ENCODE data around the gene FIBP. TPM values are rescaled to one million over a fixed set of nuclear protein-coding genes. Genes with fewer than 3 reads are reported as not detected.
A peak's percentile ranks its signal among the peaks of the same experiment; 100 is the strongest.

Gene FIBP
- total RNA-seq, 1 donor from 2014 or later = 67.4 TPM

DNA sequence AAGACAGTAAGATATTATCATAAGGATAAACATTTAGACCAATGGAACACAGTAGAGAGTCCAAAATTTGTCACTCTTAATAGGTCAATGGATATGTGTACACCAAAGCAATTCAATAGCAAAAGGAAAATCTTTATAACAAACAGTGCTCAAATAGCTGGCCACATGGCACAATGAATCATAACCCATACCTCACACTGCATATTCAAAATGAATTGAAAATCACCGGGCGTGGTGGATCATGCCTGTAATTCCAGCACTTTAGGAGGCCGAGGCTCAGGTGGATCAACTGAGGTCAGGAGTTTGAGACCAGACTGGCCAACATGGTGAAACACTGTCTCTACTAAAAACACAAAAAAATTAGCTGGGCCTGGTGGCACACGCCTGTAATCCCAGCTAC is 46.1 kb downstream of the FIBP start:
- H3K36me3 ChIP-seq (ENCODE audit: insufficient read depth, low read length) = no peaks in the 10 kb centered on the region
- H3K4me3 ChIP-seq (ENCODE audit: insufficient read depth, low read depth, low read length) = no peak overlapping the region
- Mint-ChIP-seq H3K27ac (ENCODE audit: unreplicated experiment) (no peak overlapping the region), H3K4me1 (ENCODE audit: low read depth, unreplicated experiment) (no peaks in the 10 kb centered on the region), H3K9me3 (ENCODE audit: unreplicated experiment) (no peaks in the 10 kb centered on the region), H3K4me3 (ENCODE audit: unreplicated experiment) (no peak overlapping the region), H3K36me3 (ENCODE audit: low read depth, unreplicated experiment) (peaks cover 3% of the 10 kb centered on the region), H3K27me3 (ENCODE audit: low read depth, unreplicated experiment) (no peaks in the 10 kb centered on the region)
- H3K9ac ChIP-seq (ENCODE audit: low read length) = no peak overlapping the region
- TF ChIP-seq EZH2 (IDR thresholded peaks at IDR 0.05; ENCODE audit: insufficient read depth, low read length) = no peak
- TF ChIP-seq, protein P1, sequence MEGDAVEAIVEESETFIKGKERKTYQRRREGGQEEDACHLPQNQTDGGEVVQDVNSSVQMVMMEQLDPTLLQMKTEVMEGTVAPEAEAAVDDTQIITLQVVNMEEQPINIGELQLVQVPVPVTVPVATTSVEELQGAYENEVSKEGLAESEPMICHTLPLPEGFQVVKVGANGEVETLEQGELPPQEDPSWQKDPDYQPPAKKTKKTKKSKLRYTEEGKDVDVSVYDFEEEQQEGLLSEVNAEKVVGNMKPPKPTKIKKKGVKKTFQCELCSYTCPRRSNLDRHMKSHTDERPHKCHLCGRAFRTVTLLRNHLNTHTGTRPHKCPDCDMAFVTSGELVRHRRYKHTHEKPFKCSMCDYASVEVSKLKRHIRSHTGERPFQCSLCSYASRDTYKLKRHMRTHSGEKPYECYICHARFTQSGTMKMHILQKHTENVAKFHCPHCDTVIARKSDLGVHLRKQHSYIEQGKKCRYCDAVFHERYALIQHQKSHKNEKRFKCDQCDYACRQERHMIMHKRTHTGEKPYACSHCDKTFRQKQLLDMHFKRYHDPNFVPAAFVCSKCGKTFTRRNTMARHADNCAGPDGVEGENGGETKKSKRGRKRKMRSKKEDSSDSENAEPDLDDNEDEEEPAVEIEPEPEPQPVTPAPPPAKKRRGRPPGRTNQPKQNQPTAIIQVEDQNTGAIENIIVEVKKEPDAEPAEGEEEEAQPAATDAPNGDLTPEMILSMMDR (IDR thresholded peaks at IDR 0.05; ENCODE audit: insufficient read depth, low read depth, low read length) = no peak
- FAIRE-seq (no peak), DNase-seq (ENCODE audit: low read depth) (no peak)
- no peaks in the 10 kb centered on the region for H3K27me3 ChIP-seq (ENCODE audit: insufficient read depth, low read length)
- H3K27ac ChIP-seq (ENCODE audit: low read depth, low read length) = no peak overlapping the region
- no peak overlapping the region for H3K4me2 ChIP-seq (ENCODE audit: low read length)
- no peak overlapping the region for H2AFZ ChIP-seq (ENCODE audit: low read depth, low read length)
- no peaks in the 10 kb centered on the region for H3K4me1 ChIP-seq (ENCODE audit: insufficient read depth, low read length)
- no peaks in the 10 kb centered on the region for H3K9me3 ChIP-seq (ENCODE audit: insufficient read depth, low read depth, low read length)
- no peaks in the 10 kb centered on the region for H4K20me1 ChIP-seq (ENCODE audit: insufficient read depth, low read length)
- H3K79me2 ChIP-seq (ENCODE audit: insufficient read depth, low read length) = no peaks in the 10 kb centered on the region

DNA sequence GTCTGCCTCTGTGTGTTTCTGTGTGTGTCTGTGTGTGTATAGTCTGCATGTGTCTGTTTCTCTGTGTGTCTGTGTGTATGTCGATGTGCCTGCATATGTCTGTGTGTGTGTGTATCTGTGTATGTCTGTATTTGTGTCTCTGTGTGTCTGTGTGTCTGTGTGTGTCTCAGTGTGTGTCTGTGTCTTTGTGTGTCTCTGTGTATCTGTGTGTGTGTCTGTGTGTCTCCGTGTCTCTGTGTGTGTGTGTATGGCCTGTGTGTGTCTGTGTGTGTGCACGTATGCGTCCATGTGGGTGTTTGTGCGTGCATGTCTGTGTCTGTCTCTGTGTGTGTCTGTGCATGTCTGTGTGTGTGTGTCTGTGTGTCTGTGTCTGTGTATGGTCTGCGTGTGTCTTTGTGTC is 54.1 kb downstream of the FIBP start:
- peak overlapping the region; percentile 81 for H3K4me3 ChIP-seq (ENCODE audit: insufficient read depth, low read depth, low read length)
- peaks cover 2% of the 10 kb centered on the region for H3K4me1 Mint-ChIP-seq (ENCODE audit: low read depth, unreplicated experiment)
- H3K27me3 Mint-ChIP-seq (ENCODE audit: low read depth, unreplicated experiment) = peaks cover 16% of the 10 kb centered on the region
- no peak for DNase-seq (ENCODE audit: low read depth)
- TF ChIP-seq, protein P1 (IDR thresholded peaks at IDR 0.05; ENCODE audit: insufficient read depth, low read depth, low read length) = no peak
- TF ChIP-seq EZH2 (IDR thresholded peaks at IDR 0.05; ENCODE audit: insufficient read depth, low read length) = no peak
- H3K27ac Mint-ChIP-seq (ENCODE audit: unreplicated experiment) = no peak overlapping the region
- H3K9me3 Mint-ChIP-seq (ENCODE audit: unreplicated experiment) = peaks cover 4% of the 10 kb centered on the region
- H3K4me3 Mint-ChIP-seq (ENCODE audit: unreplicated experiment) = no peak overlapping the region
- H3K9ac ChIP-seq (ENCODE audit: low read length) = peak overlapping the region; percentile 80
- H3K27me3 ChIP-seq (ENCODE audit: insufficient read depth, low read length) = peaks cover 26% of the 10 kb centered on the region
- H3K36me3 ChIP-seq (ENCODE audit: insufficient read depth, low read length) = no peaks in the 10 kb centered on the region
- H4K20me1 ChIP-seq (ENCODE audit: insufficient read depth, low read length) = no peaks in the 10 kb centered on the region
- H3K4me1 ChIP-seq (ENCODE audit: insufficient read depth, low read length) = peaks cover 20% of the 10 kb centered on the region
- peaks cover 3% of the 10 kb centered on the region for H3K36me3 Mint-ChIP-seq (ENCODE audit: low read depth, unreplicated experiment)
- H3K27ac ChIP-seq (ENCODE audit: low read depth, low read length) = no peak overlapping the region
- no peak for FAIRE-seq
- peak overlapping the region; percentile 100 for H3K4me2 ChIP-seq (ENCODE audit: low read length)
- peaks cover 6% of the 10 kb centered on the region for H3K79me2 ChIP-seq (ENCODE audit: insufficient read depth, low read length)
- H2AFZ ChIP-seq (ENCODE audit: low read depth, low read length) = peak overlapping the region; percentile 97
- no peaks in the 10 kb centered on the region for H3K9me3 ChIP-seq (ENCODE audit: insufficient read depth, low read depth, low read length)

Other genes with a start within 250 kb of the FIBP start
- gene RELA, start 225.6 kb downstream of the FIBP start, total RNA-seq = 62.2 and 68.9 TPM in 2 replicates
- gene KAT5, start 176.2 kb downstream of the FIBP start, total RNA-seq = 26.8 and 31.4 TPM in 2 replicates
- 24.7 and 25.0 TPM in 2 replicates for gene RNASEH2C, start 167.7 kb downstream of the FIBP start, total RNA-seq
- 10.4 and 10.9 TPM in 2 replicates for gene AP5B1, start 107.5 kb downstream of the FIBP start, total RNA-seq
- 0.22 and 1.0 TPM in 2 replicates for gene OVOL1, start 101.4 kb downstream of the FIBP start, total RNA-seq
- 1.2 and 1.5 TPM in 2 replicates for gene SNX32, start 54.5 kb downstream of the FIBP start, total RNA-seq
- gene CFL1, start 30.3 kb downstream of the FIBP start, total RNA-seq = 1,793 and 1,931 TPM in 2 replicates
- 59.9 and 64.3 TPM in 2 replicates for gene MUS81, start 28.0 kb downstream of the FIBP start, total RNA-seq
- 97.3 and 119 TPM in 2 replicates for gene EFEMP2, start 15.7 kb downstream of the FIBP start, total RNA-seq
- gene CTSW, start 8.6 kb downstream of the FIBP start, total RNA-seq = not detected in 2 replicates
- gene CCDC85B, start 2.2 kb upstream of the FIBP start, total RNA-seq = 29.9 and 31.4 TPM in 2 replicates
- 24.5 and 37.9 TPM in 2 replicates for gene FOSL1, start 11.9 kb upstream of the FIBP start, total RNA-seq
- 34.6 and 35.3 TPM in 2 replicates for gene C11orf68, start 30.6 kb upstream of the FIBP start, total RNA-seq
- gene DRAP1, start 31.0 kb upstream of the FIBP start, total RNA-seq = 158 and 169 TPM in 2 replicates
- gene TSGA10IP, start 57.0 kb upstream of the FIBP start, total RNA-seq = not detected in 2 replicates
- gene SART1, start 73.3 kb upstream of the FIBP start, total RNA-seq = 36.3 and 36.5 TPM in 2 replicates
- gene EIF1AD, start 113.7 kb upstream of the FIBP start, total RNA-seq = 35.9 and 42.7 TPM in 2 replicates
- 158 and 180 TPM in 2 replicates for gene BANF1, start 114.0 kb upstream of the FIBP start, total RNA-seq
- gene CST6, start 123.5 kb upstream of the FIBP start, total RNA-seq = not detected in 2 replicates
- gene CATSPER1, start 138.0 kb upstream of the FIBP start, total RNA-seq = 0.45 TPM in 1 of 2 replicates, not detected in the other
- gene GAL3ST3, start 160.7 kb upstream of the FIBP start, total RNA-seq = 0.46 and 0.61 TPM in 2 replicates
- gene SF3B2, start 163.9 kb upstream of the FIBP start, total RNA-seq = 169 and 170 TPM in 2 replicates
- 86.0 and 86.9 TPM in 2 replicates for gene PACS1, start 181.8 kb upstream of the FIBP start, total RNA-seq